H1 (cell line): ENCODE measurements around the gene TLR9. TPM values are rescaled to one million over a fixed set of nuclear protein-coding genes. Genes with fewer than 3 reads are reported as not detected.
A peak's percentile ranks its signal among the peaks of the same experiment; 100 is the strongest.

ENCODE experiments used
- CTCF ChIA-PET: fragments of 300-600 bp; sonication (Branson Sonifier 250); formaldehyde crosslinking; loops from one replicate; lab custom pipeline; 2021; ENCODE audit not compliant: partially characterized antibody; lab: Charles Lee
- POLR2A ChIA-PET: fragments of 300-600 bp; sonication (Branson Sonifier 250); formaldehyde crosslinking; loops from one replicate; lab custom pipeline; 2021; ENCODE audit warnings: inconsistent platforms; ENCODE audit not compliant: partially characterized antibody; lab: Charles Lee
- DNase-seq, 2 experiments: peaks; one replicate each; pipeline versions ENCODE4 v3.0.0 to v3.0.0-alpha.2; 2010 to 2022; ENCODE audit warnings: low spot score in 2 of 2, low read depth in 1 of 2, mixed read lengths in 1 of 2
- FAIRE-seq: peaks from 2 replicates; lab custom pipeline; 2011; peaks lifted over from hg19 to GRCh38; lab: Jason Lieb, UNC
- H2AFZ ChIP-seq: 2 replicates; pipeline ENCODE4 v1.8.1; 2012; ENCODE audit warnings: low read length, inconsistent platforms
- H2AK5ac ChIP-seq: 2 replicates; pipeline ENCODE4 v1.6.1; 2013; ENCODE audit warnings: low read depth, low read length
- H2BK120ac ChIP-seq: replicated peaks from 2 replicates; pipeline ENCODE3; 2013; ENCODE audit warnings: low read depth, low read length, inconsistent platforms
- H2BK12ac ChIP-seq: 2 replicates; pipeline ENCODE4 v1.6.1; 2013; ENCODE audit warnings: low read depth, low read length
- H2BK15ac ChIP-seq: 2 replicates; pipeline ENCODE4 v1.6.1; 2013; ENCODE audit warnings: low read length
- H2BK20ac ChIP-seq: 2 replicates; pipeline ENCODE4 v1.6.1; 2013; ENCODE audit warnings: low read length
- H2BK5ac ChIP-seq: 2 replicates; pipeline ENCODE4 v1.6.1; 2013; ENCODE audit warnings: low read depth, low read length
- H3K14ac ChIP-seq: 2 replicates; pipeline ENCODE4 v1.6.1; 2013; ENCODE audit warnings: inconsistent platforms; ENCODE audit not compliant: insufficient read length
- H3K18ac ChIP-seq: 2 replicates; pipeline ENCODE4 v1.6.1; 2013; ENCODE audit warnings: low read length; ENCODE audit errors: extremely low read depth
- H3K23ac ChIP-seq: 2 replicates; pipeline ENCODE4 v1.6.1; 2013; ENCODE audit warnings: inconsistent platforms; ENCODE audit not compliant: insufficient read length
- H3K23me2 ChIP-seq: 2 replicates; pipeline ENCODE4 v1.6.1; 2013; ENCODE audit warnings: low read depth, low read length
- H3K27ac ChIP-seq: 2 replicates; pipeline ENCODE4 v1.6.1; 2011; ENCODE audit warnings: low read depth, low read length, inconsistent platforms
- H3K27me3 ChIP-seq, 4 experiments: replicated peaks in 1 of 4; 1 replicate in 1 of 4; 2 replicates in 3 of 4; pipeline versions ENCODE4 v1.6.1 to v1.8.1; 2011 to 2013; ENCODE audit warnings: low read length in 3 of 4, mild to moderate bottlenecking in 3 of 4, inconsistent platforms in 2 of 4, mixed read lengths in 2 of 4, moderate library complexity in 1 of 4; ENCODE audit not compliant: control insufficient read depth in 3 of 4, insufficient read depth in 3 of 4; ENCODE audit errors: extremely low read depth in 1 of 4
- H3K36me3 ChIP-seq, 4 experiments: 2 replicates each; pipeline versions ENCODE4 v1.6.1 to v1.8.1; 2011 to 2013; ENCODE audit warnings: mild to moderate bottlenecking in 4 of 4, low read length in 3 of 4, moderate library complexity in 2 of 4, control low read depth in 1 of 4, inconsistent platforms in 1 of 4; ENCODE audit not compliant: insufficient read depth in 4 of 4, control insufficient read depth in 2 of 4
- H3K4ac ChIP-seq: replicated peaks from 2 replicates; pipeline ENCODE3; 2013; ENCODE audit warnings: low read length, low read depth, mixed read lengths, inconsistent platforms; ENCODE audit not compliant: insufficient read length
- H3K4me1 ChIP-seq, 4 experiments: replicated peaks in 1 of 4; 1 replicate in 1 of 4; 2 replicates in 3 of 4; pipeline versions ENCODE4 v1.6.1 to v1.8.1; 2011 to 2013; ENCODE audit warnings: low read length in 3 of 4, inconsistent platforms in 2 of 4, mixed read lengths in 1 of 4; ENCODE audit not compliant: insufficient read depth in 4 of 4, control insufficient read depth in 3 of 4
- H3K4me2 ChIP-seq, 2 experiments: 2 replicates each; pipeline versions ENCODE4 v1.6.1 to v1.8.1; 2011 to 2013; ENCODE audit warnings: low read depth in 2 of 2, low read length in 2 of 2, control low read depth in 1 of 2, inconsistent platforms in 1 of 2, mild to moderate bottlenecking in 1 of 2; ENCODE audit not compliant: insufficient read depth in 1 of 2
- H3K4me3 ChIP-seq, 4 experiments: fragments of 200-600, 300-600 bp in 1 of 4; sonication (generic), shearing (Covaris generic), sonication (Bioruptor Twin) in 1 of 4; 2 replicates each; pipeline versions ENCODE4 v1.5.1 to v1.8.1; 2011 to 2016; ENCODE audit warnings: low read length in 4 of 4, low read depth in 3 of 4, control low read depth in 2 of 4, inconsistent platforms in 2 of 4, mild to moderate bottlenecking in 2 of 4, mixed read lengths in 1 of 4, moderate library complexity in 1 of 4; ENCODE audit not compliant: insufficient read depth in 2 of 4; ENCODE audit errors: extremely low read depth in 1 of 4
- H3K56ac ChIP-seq: replicated peaks from 2 replicates; pipeline ENCODE3; 2013; ENCODE audit warnings: low read depth, mild to moderate bottlenecking, mixed read lengths, low read length, inconsistent platforms; ENCODE audit not compliant: insufficient read length
- H3K79me1 ChIP-seq: 2 replicates; pipeline ENCODE4 v1.6.1; 2013; ENCODE audit warnings: low read depth, low read length, control low read depth
- H3K79me2 ChIP-seq, 2 experiments: 2 replicates each; pipeline versions ENCODE4 v1.6.1 to v1.8.1; 2012 to 2013; ENCODE audit warnings: low read length in 2 of 2, mild to moderate bottlenecking in 2 of 2, inconsistent platforms in 1 of 2; ENCODE audit not compliant: insufficient read depth in 2 of 2, control insufficient read depth in 1 of 2
- H3K9ac ChIP-seq, 4 experiments: replicated peaks in 1 of 4; 1 replicate in 1 of 4; 2 replicates in 3 of 4; pipeline versions ENCODE4 v1.6.1 to v1.8.1; 2011 to 2013; ENCODE audit warnings: low read depth in 3 of 4, low read length in 3 of 4, control low read depth in 2 of 4, mild to moderate bottlenecking in 2 of 4, moderate library complexity in 2 of 4, inconsistent platforms in 1 of 4; ENCODE audit errors: extremely low read depth in 1 of 4
- H3K9me3 ChIP-seq, 2 experiments: 2 replicates each; pipeline versions ENCODE4 v1.6.1 to v1.8.1; 2012 to 2013; ENCODE audit warnings: mild to moderate bottlenecking in 2 of 2, moderate library complexity in 2 of 2, control low read depth in 1 of 2, inconsistent platforms in 1 of 2, low read depth in 1 of 2, low read length in 1 of 2, mixed read lengths in 1 of 2; ENCODE audit not compliant: insufficient read depth in 2 of 2
- H4K20me1 ChIP-seq, 2 experiments: replicated peaks in 1 of 2; 2 replicates each; pipeline versions ENCODE3 to v1.8.1; 2011 to 2013; ENCODE audit warnings: inconsistent platforms in 2 of 2, low read length in 2 of 2, mild to moderate bottlenecking in 1 of 2; ENCODE audit not compliant: insufficient read depth in 2 of 2, control insufficient read depth in 1 of 2
- H4K5ac ChIP-seq: 2 replicates; pipeline ENCODE4 v1.6.1; 2013; ENCODE audit warnings: low read length, low read depth, mixed read lengths, inconsistent platforms; ENCODE audit not compliant: insufficient read length
- H4K8ac ChIP-seq: 2 replicates; pipeline ENCODE4 v1.8.0; 2013; ENCODE audit warnings: mild to moderate bottlenecking, moderate library complexity, low read length, inconsistent platforms; ENCODE audit not compliant: insufficient read depth; ENCODE audit errors: extremely low read depth
- H4K91ac ChIP-seq: replicated peaks from 2 replicates; pipeline ENCODE3; 2013; ENCODE audit warnings: low read length, mixed read lengths, inconsistent platforms; ENCODE audit not compliant: insufficient read length
- BACH1 ChIP-seq: IDR thresholded peaks from 2 replicates; pipeline ENCODE4 v1.6.1; 2012; ENCODE audit warnings: low read length, improper control_type of control experiment
- CEBPB ChIP-seq: IDR thresholded peaks from 2 replicates; pipeline ENCODE4 v1.6.1; 2012; ENCODE audit warnings: low read depth, low read length
- CTBP2 ChIP-seq: IDR thresholded peaks from 2 replicates; pipeline ENCODE4 v1.7.0; 2011; ENCODE audit warnings: borderline replicate concordance, mild to moderate bottlenecking, moderate library complexity, mixed read lengths, low read length; ENCODE audit not compliant: insufficient read depth, insufficient read length
- EGR1 ChIP-seq: IDR thresholded peaks from 2 replicates; pipeline ENCODE4 v1.6.1; 2011; ENCODE audit warnings: low read depth, low read length, borderline replicate concordance
- JUN ChIP-seq: IDR thresholded peaks from 2 replicates; pipeline ENCODE4 v1.6.1; 2011; ENCODE audit warnings: low read depth, mild to moderate bottlenecking, improper control_type of control experiment, low read length
- KDM5A ChIP-seq: fragments of 200-600 bp; IDR thresholded peaks from 2 replicates; pipeline ENCODE4 v1.7.1; 2012; ENCODE audit warnings: mild to moderate bottlenecking, low read length, inconsistent platforms, mixed read lengths
- MAFK ChIP-seq: IDR thresholded peaks from 2 replicates; pipeline ENCODE4 v1.6.1; 2012; ENCODE audit warnings: low read depth, mild to moderate bottlenecking, improper control_type of control experiment, low read length
- RNF2 ChIP-seq: fragments of 200-900, 300-1000 bp; sonication (generic); IDR thresholded peaks from 2 replicates; pipeline ENCODE4 v1.7.1; 2016; ENCODE audit warnings: borderline replicate concordance, low read depth, mild to moderate bottlenecking, antibody characterized with exemption, low read length; ENCODE audit not compliant: poor library complexity, severe bottlenecking; ENCODE audit errors: missing control alignments
- SUZ12 ChIP-seq: fragments of 200-600 bp; sonication (generic); IDR thresholded peaks from 2 replicates; pipeline ENCODE4 v1.6.1; 2012; ENCODE audit warnings: mild to moderate bottlenecking, inconsistent platforms, low read length, moderate library complexity, mixed read lengths
- TAF1 ChIP-seq: IDR thresholded peaks from 2 replicates; pipeline ENCODE4 v1.6.1; 2011; ENCODE audit warnings: mild to moderate bottlenecking, low read depth, low read length
- YY1 ChIP-seq: IDR thresholded peaks from 2 replicates; pipeline ENCODE4 v1.6.1; 2011; ENCODE audit warnings: low read depth, mild to moderate bottlenecking, low read length
- WGBS, 2 experiments: shearing (Covaris generic) in 1 of 2; methylation state at CpG; one replicate each; pipeline versions ENCODE4 v1.1.6 to v1.1.7; 2013 to 2015; ENCODE audit warnings: low lambda C conversion rate in 2 of 2, mixed read lengths in 2 of 2, inconsistent platforms in 1 of 2, low coverage in 1 of 2, missing lambda C conversion rate in 1 of 2; ENCODE audit not compliant: insufficient replicate concordance in 2 of 2, insufficient coverage in 1 of 2, insufficient read length in 1 of 2; ENCODE audit errors: extremely low coverage in 1 of 2, missing lambda C conversion rate in 1 of 2; 5-methylcytosine and 5-hydroxymethylcytosine counted together
- polyA plus RNA-seq, 7 experiments: library from polyadenylated mRNA; depleted of rRNA in 3 of 7; stranded (reverse) in 5 of 7; unstranded in 2 of 7; fragments of >200 nt in 5 of 7; fragments of 200-250 nt in 2 of 7; gene quantifications; 1 replicate in 5 of 7; 2 replicates in 1 of 7; 4 replicates in 1 of 7; pipeline versions ENCODE4 v1.2.1 to v1.2.3, GENCODE V29; 2011 to 2013; ENCODE audit warnings: missing spikeins in 2 of 7, mixed read lengths in 2 of 7
- total RNA-seq: library from RNA; stranded (reverse); fragmentation: NEBNext Ultra II Directional; extraction: Animal tissue kit (Norgen Biotek cat#: 25700); gene quantifications from 2 replicates; pipeline ENCODE4 v1.2.1, GENCODE V29; 2021

TLR9 gene
- total and polyA plus RNA-seq, 2 of the 8 experiments (the other 6 are each of a cell fraction or from before 2014, with no cell fraction given): 0.05 TPM; not detected in 1

DNA sequence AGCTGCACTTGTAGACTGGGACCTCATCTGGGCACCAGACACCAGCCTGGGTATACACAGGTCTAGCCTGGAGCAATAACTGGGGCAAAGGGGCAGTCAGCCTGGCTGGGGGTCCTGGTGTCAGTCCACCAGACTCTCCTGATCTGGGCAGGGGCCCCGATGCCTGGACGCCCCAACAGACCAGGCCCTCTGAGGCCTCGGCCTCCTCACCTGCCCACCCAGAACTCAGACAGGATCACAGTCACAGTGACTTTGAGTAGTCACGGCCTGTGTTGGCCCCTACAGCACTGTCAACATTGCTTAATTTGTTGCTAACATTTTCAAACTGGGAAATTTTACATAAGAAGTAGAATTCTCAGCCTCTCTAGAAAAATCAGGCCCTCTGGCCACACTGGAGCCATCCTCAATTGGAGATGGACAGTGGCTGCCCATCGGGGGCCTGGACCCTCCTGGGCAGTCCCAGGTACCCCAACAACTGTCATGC lies 7.7 kb upstream of the TLR9 start:
- H2BK5ac ChIP-seq: no peak overlapping the region; the same call in 1 of the 2 replicates
- H3K36me3 ChIP-seq: peaks cover 5 to 17% (median 11%) of the 10 kb centered on the region in 4 experiments; a peak in 5 of 8 replicates
- DNase-seq (no peak), FAIRE-seq (no peak)
- H4K5ac ChIP-seq: no peak overlapping the region
- H3K4me2 ChIP-seq: no peak overlapping the region
- H3K18ac ChIP-seq: no peak overlapping the region
- 93% methylated on average over 5 of the region's 5 CpGs; no CpG with 5 or more reads in 1 of the 2 experiments for WGBS, 2 experiments
- peaks cover 10 to 13% of the 10 kb centered on the region in 2 experiments for H4K20me1 ChIP-seq
- CTCF ChIA-PET: interaction anchor here (0.7 to 14.4 kb wide), 22 partner anchors 15 to 1570 kb away, joined by 3 to 336 read pairs (median 9); partner anchors contain the start of genes PPM1M, TLR9 and WDR82
- H4K91ac ChIP-seq: no peak overlapping the region
- H2AK5ac ChIP-seq: no peak overlapping the region
- no peaks in the 10 kb centered on the region; the same call in 1 of the 2 replicates for H3K23me2 ChIP-seq
- H2BK120ac ChIP-seq: no peak overlapping the region
- no peak for TF ChIP-seq BACH1
- no peak for TF ChIP-seq MAFK
- TF ChIP-seq KDM5A: no peak
- TF ChIP-seq CTBP2: no peak
- TF ChIP-seq SUZ12: no peak
- no peak for TF ChIP-seq YY1
- no peak for TF ChIP-seq TAF1
- no peak for TF ChIP-seq JUN
- TF ChIP-seq EGR1: no peak
- TF ChIP-seq RNF2: no peak
- TF ChIP-seq CEBPB: no peak
- H3K27ac ChIP-seq: no peak overlapping the region
- H2BK20ac ChIP-seq: no peak overlapping the region
- POLR2A ChIA-PET: interaction anchor here (1.8 to 3.7 kb wide), 5 partner anchors 13 to 238 kb away, joined by 7 to 13 read pairs (median 7); partner anchors contain the start of genes PPM1M, RPL29 and WDR82
- no peak overlapping the region for H3K9ac ChIP-seq
- no peaks in the 10 kb centered on the region for H3K27me3 ChIP-seq
- no peak overlapping the region for H3K4ac ChIP-seq
- H3K14ac ChIP-seq: no peak overlapping the region
- no peak overlapping the region for H2AFZ ChIP-seq
- H2BK12ac ChIP-seq: 0 out of 2 replicates have a peak overlapping the region, but pooled peaks have one; percentile 39
- H3K9me3 ChIP-seq: no peaks in the 10 kb centered on the region
- no peak overlapping the region for H3K23ac ChIP-seq
- peaks cover 9% of the 10 kb centered on the region for H3K79me1 ChIP-seq
- H3K4me1 ChIP-seq: peaks cover 0 to 25% (median 18%) of the 10 kb centered on the region in 4 experiments; a peak in 6 of 7 replicates
- no peak overlapping the region for H2BK15ac ChIP-seq
- no peak overlapping the region for H4K8ac ChIP-seq
- H3K56ac ChIP-seq: no peak overlapping the region
- peaks cover 0 to 8% of the 10 kb centered on the region in 2 experiments; a peak in 1 of 4 replicates for H3K79me2 ChIP-seq
- no peak overlapping the region for H3K4me3 ChIP-seq
